Brain microvascular endothelial cell (primary cell): ENCODE results near the gene RBMY1D.

ENCODE experiments used
- DNase-seq: peaks from one replicate; pipeline ENCODE4 v3.0.0-alpha.2; 2020
- H3K27ac ChIP-seq: fragments of 250-450 bp; sonication (Bioruptor Pico); 2 replicates; pipeline ENCODE4 v1.5.1; 2020; ENCODE audit warnings: mild to moderate bottlenecking, moderate library complexity
- H3K27me3 ChIP-seq: fragments of 250-450 bp; sonication (Bioruptor Pico); replicated peaks from 2 replicates; pipeline ENCODE4 v1.5.1; 2020; ENCODE audit warnings: mild to moderate bottlenecking
- H3K36me3 ChIP-seq: fragments of 250-450 bp; sonication (Bioruptor Pico); replicated peaks from 2 replicates; pipeline ENCODE4 v1.5.1; 2020; ENCODE audit warnings: mild to moderate bottlenecking
- H3K4me3 ChIP-seq: 2 replicates; pipeline ENCODE4 v1.5.1; 2011; ENCODE audit warnings: low read depth, mild to moderate bottlenecking, control low read depth, low read length, moderate library complexity
- in situ Hi-C: cut with HindIII; loops from 2 replicates; pipeline ENCODE4 v1.10.0; 2017; ENCODE audit warnings: low sequenced_read_pairs, low pct_ligation_motif_present
- TF ChIP-seq, protein P1 (sequence below): IDR thresholded peaks from 2 replicates; pipeline ENCODE4 v1.5.1; 2011; ENCODE audit warnings: low read depth, mild to moderate bottlenecking, moderate library complexity, low read length, control low read depth, inconsistent platforms; ENCODE audit errors: missing control alignments

The RBMY1D gene

DNA sequence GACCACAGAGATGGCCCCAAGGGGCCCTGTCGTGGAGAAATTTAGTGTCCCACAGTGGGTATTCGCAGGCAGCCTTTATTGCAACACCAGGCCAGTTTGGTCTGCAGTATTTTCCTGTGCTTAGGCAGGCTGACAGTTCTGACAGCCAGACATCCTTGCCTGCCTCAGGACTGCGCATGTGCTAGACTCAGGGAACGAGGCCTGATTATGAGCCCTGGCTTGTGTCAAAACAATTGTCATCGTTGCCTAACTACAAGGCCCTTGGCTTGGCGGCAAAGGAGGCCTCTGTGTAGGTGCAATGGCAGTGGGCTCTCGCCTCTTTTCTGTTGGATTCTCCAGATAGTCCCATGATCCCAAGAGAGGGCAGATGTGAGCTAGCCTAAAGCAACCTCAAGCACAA is 59.3 kb downstream of the RBMY1D start:
- TF ChIP-seq, protein P1, sequence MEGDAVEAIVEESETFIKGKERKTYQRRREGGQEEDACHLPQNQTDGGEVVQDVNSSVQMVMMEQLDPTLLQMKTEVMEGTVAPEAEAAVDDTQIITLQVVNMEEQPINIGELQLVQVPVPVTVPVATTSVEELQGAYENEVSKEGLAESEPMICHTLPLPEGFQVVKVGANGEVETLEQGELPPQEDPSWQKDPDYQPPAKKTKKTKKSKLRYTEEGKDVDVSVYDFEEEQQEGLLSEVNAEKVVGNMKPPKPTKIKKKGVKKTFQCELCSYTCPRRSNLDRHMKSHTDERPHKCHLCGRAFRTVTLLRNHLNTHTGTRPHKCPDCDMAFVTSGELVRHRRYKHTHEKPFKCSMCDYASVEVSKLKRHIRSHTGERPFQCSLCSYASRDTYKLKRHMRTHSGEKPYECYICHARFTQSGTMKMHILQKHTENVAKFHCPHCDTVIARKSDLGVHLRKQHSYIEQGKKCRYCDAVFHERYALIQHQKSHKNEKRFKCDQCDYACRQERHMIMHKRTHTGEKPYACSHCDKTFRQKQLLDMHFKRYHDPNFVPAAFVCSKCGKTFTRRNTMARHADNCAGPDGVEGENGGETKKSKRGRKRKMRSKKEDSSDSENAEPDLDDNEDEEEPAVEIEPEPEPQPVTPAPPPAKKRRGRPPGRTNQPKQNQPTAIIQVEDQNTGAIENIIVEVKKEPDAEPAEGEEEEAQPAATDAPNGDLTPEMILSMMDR: no peak
- Histone ChIP-seq H3K27me3 (no peaks in the 10 kb centered on the region), H3K36me3 (no peaks in the 10 kb centered on the region), H3K4me3 (no peak overlapping the region), H3K27ac (no peak overlapping the region)
- DNase-seq: no peak
- in situ Hi-C loops: no loop called here
